ENCODE data around the gene METTL16. TPM values are rescaled to one million over a fixed set of nuclear protein-coding genes. Genes with fewer than 3 reads are reported as not detected.
"Not testable (repeated sequence)": the region's sequence is repeated elsewhere in the genome, so short reads cannot be mapped to it uniquely, and the experiment has no call there.

The METTL16 gene
- total RNA-seq, 1 donor from 2014 or later: 22.6 TPM

- Mint-ChIP-seq H3K4me3 (ENCODE audit: unreplicated experiment) (no peak overlapping the region), H3K4me1 (ENCODE audit: low read depth, unreplicated experiment) (no peaks in the 10 kb centered on the region), H3K27me3 (ENCODE audit: unreplicated experiment) (no peaks in the 10 kb centered on the region), H3K36me3 (ENCODE audit: unreplicated experiment) (no peaks in the 10 kb centered on the region), H3K9me3 (ENCODE audit: unreplicated experiment) (no peaks in the 10 kb centered on the region), H3K27ac (ENCODE audit: unreplicated experiment) (no peak overlapping the region)
- no peak for TF ChIP-seq CTCF (IDR thresholded peaks at IDR 0.05; ENCODE audit: partially characterized antibody, unreplicated experiment)
- no peak for DNase-seq
Measured at GRCh38 chr17:2549392-2550211, 37.9 kb upstream of the METTL16 start.

- not testable (repeated sequence) for H3K9me3 Mint-ChIP-seq (ENCODE audit: unreplicated experiment); H3K36me3 Mint-ChIP-seq (ENCODE audit: unreplicated experiment); H3K4me1 Mint-ChIP-seq (ENCODE audit: low read depth, unreplicated experiment); H3K27me3 Mint-ChIP-seq (ENCODE audit: unreplicated experiment); H3K4me3 Mint-ChIP-seq (ENCODE audit: unreplicated experiment); H3K27ac Mint-ChIP-seq (ENCODE audit: unreplicated experiment); DNase-seq
Measured at GRCh38 chr17:2548026-2548425, 36.3 kb upstream of the METTL16 start.

- no peaks in the 10 kb centered on the region for H3K9me3 Mint-ChIP-seq (ENCODE audit: unreplicated experiment)
- no peak overlapping the region for H3K4me3 Mint-ChIP-seq (ENCODE audit: unreplicated experiment)
- no peaks in the 10 kb centered on the region for H3K27me3 Mint-ChIP-seq (ENCODE audit: unreplicated experiment)
- H3K36me3 Mint-ChIP-seq (ENCODE audit: unreplicated experiment): no peaks in the 10 kb centered on the region
- no peak for DNase-seq
- no peak overlapping the region for H3K27ac Mint-ChIP-seq (ENCODE audit: unreplicated experiment)
- H3K4me1 Mint-ChIP-seq (ENCODE audit: low read depth, unreplicated experiment): peaks cover 4% of the 10 kb centered on the region
- no peak for TF ChIP-seq CTCF (IDR thresholded peaks at IDR 0.05; ENCODE audit: partially characterized antibody, unreplicated experiment)
Measured at GRCh38 chr17:2547176-2547575, 35.5 kb upstream of the METTL16 start.

GRCh38 chr17:2545393-2545792, 33.7 kb upstream of the METTL16 start:
- Mint-ChIP-seq H3K27me3 (ENCODE audit: unreplicated experiment) (no peaks in the 10 kb centered on the region), H3K27ac (ENCODE audit: unreplicated experiment) (no peak overlapping the region), H3K9me3 (ENCODE audit: unreplicated experiment) (no peaks in the 10 kb centered on the region), H3K4me1 (ENCODE audit: low read depth, unreplicated experiment) (peaks cover 4% of the 10 kb centered on the region), H3K36me3 (ENCODE audit: unreplicated experiment) (no peaks in the 10 kb centered on the region), H3K4me3 (ENCODE audit: unreplicated experiment) (no peak overlapping the region)
- no peak for TF ChIP-seq CTCF (IDR thresholded peaks at IDR 0.05; ENCODE audit: partially characterized antibody, unreplicated experiment)
- DNase-seq: no peak

- no peaks in the 10 kb centered on the region for H3K9me3 Mint-ChIP-seq (ENCODE audit: unreplicated experiment)
- H3K27me3 Mint-ChIP-seq (ENCODE audit: unreplicated experiment): no peaks in the 10 kb centered on the region
- peaks cover 4% of the 10 kb centered on the region for H3K4me1 Mint-ChIP-seq (ENCODE audit: low read depth, unreplicated experiment)
- H3K36me3 Mint-ChIP-seq (ENCODE audit: unreplicated experiment): no peaks in the 10 kb centered on the region
- DNase-seq: no peak
- TF ChIP-seq CTCF (IDR thresholded peaks at IDR 0.05; ENCODE audit: partially characterized antibody, unreplicated experiment): no peak
- H3K27ac Mint-ChIP-seq (ENCODE audit: unreplicated experiment): no peak overlapping the region
- no peak overlapping the region for H3K4me3 Mint-ChIP-seq (ENCODE audit: unreplicated experiment)
Measured at GRCh38 chr17:2542456-2542855, 30.8 kb upstream of the METTL16 start.

Measured in glutamatergic neuron (in vitro differentiated cells).